DND-41 (cell line): ENCODE results near the gene SNAP25.

Source experiments
- ATAC-seq: fragments of 200-7000 bp; cut with Tn5 transposase; 3 replicates; pipeline ENCODE4 v1.9.1; 2021; ENCODE audit warnings: low read depth; ENCODE audit not compliant: insufficient read depth
- DNase-seq: peaks from one replicate; pipeline ENCODE4 v3.0.0-alpha.2; 2020
- H2AFZ ChIP-seq: 2 replicates; pipeline ENCODE4 v1.6.0; 2012; ENCODE audit warnings: low read depth, low read length
- H3K27ac ChIP-seq: 2 replicates; pipeline ENCODE4 v1.5.1; 2012; ENCODE audit warnings: low read length, inconsistent platforms
- H3K27me3 ChIP-seq: fragments of 200-600 bp; sonication (generic); 2 replicates; pipeline ENCODE4 v1.6.0; 2012; ENCODE audit warnings: low read length, mild to moderate bottlenecking, inconsistent platforms; ENCODE audit not compliant: insufficient read depth, poor library complexity
- H3K36me3 ChIP-seq: 2 replicates; pipeline ENCODE4 v1.5.1; 2012; ENCODE audit warnings: low read length, inconsistent platforms; ENCODE audit not compliant: insufficient read depth
- H3K4me1 ChIP-seq: 2 replicates; pipeline ENCODE4 v1.5.1; 2012; ENCODE audit warnings: mild to moderate bottlenecking, low read length; ENCODE audit not compliant: insufficient read depth
- H3K4me2 ChIP-seq: 2 replicates; pipeline ENCODE4 v1.6.0; 2012; ENCODE audit warnings: mild to moderate bottlenecking, moderate library complexity, low read length, inconsistent platforms; ENCODE audit not compliant: insufficient read depth
- H3K4me3 ChIP-seq, 2 experiments: fragments of 200-600 bp in 1 of 2; shearing (Covaris generic) in 1 of 2; 2 replicates each; pipeline ENCODE4 v1.5.1; 2012 to 2016; ENCODE audit warnings: inconsistent platforms in 2 of 2, low read length in 2 of 2, mild to moderate bottlenecking in 2 of 2, low read depth in 1 of 2, moderate library complexity in 1 of 2
- H3K79me2 ChIP-seq: 2 replicates; pipeline ENCODE4 v1.6.0; 2012; ENCODE audit warnings: low read length, inconsistent platforms; ENCODE audit not compliant: insufficient read depth
- H3K9ac ChIP-seq: 2 replicates; pipeline ENCODE4 v1.6.0; 2012; ENCODE audit warnings: low read depth, mild to moderate bottlenecking, inconsistent platforms, low read length, moderate library complexity
- H3K9me3 ChIP-seq: 2 replicates; pipeline ENCODE4 v1.5.1; 2012; ENCODE audit warnings: low read length, moderate library complexity, mild to moderate bottlenecking, inconsistent platforms; ENCODE audit not compliant: insufficient read depth, severe bottlenecking
- H4K20me1 ChIP-seq: 2 replicates; pipeline ENCODE4 v1.6.0; 2012; ENCODE audit warnings: low read length; ENCODE audit not compliant: insufficient read depth
- CTCF ChIP-seq: IDR thresholded peaks from 2 replicates; pipeline ENCODE4 v1.5.1; 2012; ENCODE audit warnings: borderline replicate concordance, low read length, moderate library complexity, mild to moderate bottlenecking; ENCODE audit not compliant: poor library complexity, severe bottlenecking; ENCODE audit errors: extremely low read depth
- EZH2 ChIP-seq: IDR thresholded peaks from 3 replicates; pipeline ENCODE4 v1.6.1; 2012; ENCODE audit warnings: borderline replicate concordance, low read depth, mild to moderate bottlenecking, moderate library complexity, low read length, inconsistent platforms; ENCODE audit not compliant: severe bottlenecking

SNAP25 gene

GRCh38 chr20:10312111-10312510, 93.5 kb downstream of the SNAP25 start:
- TF ChIP-seq EZH2 (no peak), CTCF (no peak)
- no peak for ATAC-seq

GRCh38 chr20:10313215-10313614, 94.6 kb downstream of the SNAP25 start:
- no peaks in the 10 kb centered on the region for H3K9me3 ChIP-seq
- ATAC-seq (no peak), DNase-seq (no peak)
- no peaks in the 10 kb centered on the region for H3K27me3 ChIP-seq
- H3K79me2 ChIP-seq = no peaks in the 10 kb centered on the region
- no peaks in the 10 kb centered on the region for H3K36me3 ChIP-seq
- H4K20me1 ChIP-seq = no peaks in the 10 kb centered on the region
- TF ChIP-seq CTCF = no peak
- TF ChIP-seq EZH2 = no peak
- H3K27ac ChIP-seq = no peak overlapping the region
- no peaks in the 10 kb centered on the region for H3K4me1 ChIP-seq
- no peak overlapping the region for H3K4me2 ChIP-seq
- no peak overlapping the region for H2AFZ ChIP-seq
- no peak overlapping the region for H3K4me3 ChIP-seq
- H3K9ac ChIP-seq = no peak overlapping the region

More at GRCh38 chr20:10312111-10312510, 93.5 kb downstream of the SNAP25 start:
- Histone ChIP-seq H3K27ac (no peak overlapping the region), H3K9me3 (no peaks in the 10 kb centered on the region), H3K36me3 (no peaks in the 10 kb centered on the region), H3K4me1 (peaks cover 3% of the 10 kb centered on the region; the same call in 1 of the 2 replicates), H3K79me2 (no peaks in the 10 kb centered on the region), H3K27me3 (no peaks in the 10 kb centered on the region), H2AFZ (no peak overlapping the region), H3K4me3 (no peak overlapping the region), H3K9ac (no peak overlapping the region), H3K4me2 (no peak overlapping the region), H4K20me1 (no peaks in the 10 kb centered on the region)
- no peak for DNase-seq

GRCh38 chr20:10313701-10314100, 95.1 kb downstream of the SNAP25 start:
- Histone ChIP-seq H4K20me1 (no peaks in the 10 kb centered on the region), H3K9me3 (no peaks in the 10 kb centered on the region), H3K4me2 (no peak overlapping the region), H2AFZ (no peak overlapping the region), H3K79me2 (no peaks in the 10 kb centered on the region), H3K27me3 (no peaks in the 10 kb centered on the region), H3K9ac (no peak overlapping the region), H3K4me3 (no peak overlapping the region), H3K36me3 (no peaks in the 10 kb centered on the region), H3K27ac (no peak overlapping the region), H3K4me1 (no peaks in the 10 kb centered on the region)
- ATAC-seq (no peak), DNase-seq (no peak)
- TF ChIP-seq CTCF (no peak), EZH2 (no peak)

- H3K9me3 ChIP-seq = no peaks in the 10 kb centered on the region
- no peaks in the 10 kb centered on the region for H3K79me2 ChIP-seq
- H3K4me2 ChIP-seq = no peak overlapping the region
- no peaks in the 10 kb centered on the region for H3K4me1 ChIP-seq
- H2AFZ ChIP-seq = no peak overlapping the region
- no peak for DNase-seq
- no peaks in the 10 kb centered on the region for H4K20me1 ChIP-seq
- no peak overlapping the region for H3K9ac ChIP-seq
- TF ChIP-seq CTCF (no peak), EZH2 (no peak)
- ATAC-seq = no peak
- no peaks in the 10 kb centered on the region for H3K27me3 ChIP-seq
- H3K36me3 ChIP-seq = no peaks in the 10 kb centered on the region
- H3K27ac ChIP-seq = no peak overlapping the region
- no peak overlapping the region for H3K4me3 ChIP-seq
These were observed 95.6 kb downstream of the SNAP25 start for GRCh38 chr20:10314198-10314597.
